Measurements from ENCODE around the gene CRP. TPM values are rescaled to one million over a fixed set of nuclear protein-coding genes. Genes with fewer than 3 reads are reported as not detected.
"Not testable (repeated sequence)": the region's sequence is repeated elsewhere in the genome, so short reads cannot be mapped to it uniquely, and the experiment has no call there.

Gene CRP
- total RNA-seq, 1 donor from 2014 or later: not detected

DNA sequence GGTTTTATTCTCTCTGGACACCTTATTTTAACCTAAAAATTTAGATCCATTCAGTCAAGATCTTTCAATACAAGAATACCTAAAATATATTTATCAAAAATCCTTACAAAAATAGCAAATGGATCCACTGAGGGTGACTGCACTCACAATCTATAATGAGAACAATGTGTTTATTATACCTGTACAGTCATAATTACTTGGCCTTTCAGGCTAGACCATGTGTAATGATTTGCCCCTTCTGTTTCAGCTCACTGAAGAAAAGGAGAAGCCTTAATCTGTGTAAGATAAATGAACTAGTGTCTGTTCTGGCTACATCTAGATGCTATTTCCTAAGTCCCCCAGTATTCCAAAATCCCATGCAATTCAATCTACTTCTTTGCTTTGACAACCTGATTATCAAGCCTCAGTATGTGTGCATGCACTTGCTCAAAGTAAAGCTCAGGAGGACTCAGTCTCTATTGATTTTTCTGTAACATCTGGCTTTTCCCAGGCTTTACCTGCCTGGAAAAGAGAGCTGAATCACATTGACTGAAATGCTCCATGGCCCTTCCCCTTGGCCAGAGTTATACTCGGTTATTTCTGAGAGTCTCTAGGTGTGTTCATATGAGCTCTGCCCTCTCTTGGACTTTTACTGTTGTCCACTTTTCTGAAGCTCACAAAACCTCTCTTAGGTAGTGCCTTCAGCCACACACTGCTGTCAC is 27.6 kb downstream of the CRP start:
- Mint-ChIP-seq H3K9me3 (no peaks in the 10 kb centered on the region), H3K4me3 (no peak overlapping the region), H3K27me3 (peaks cover 28% of the 10 kb centered on the region), H3K27ac (no peak overlapping the region), H3K4me1 (no peaks in the 10 kb centered on the region), H3K36me3 (ENCODE audit: low read depth) (no peaks in the 10 kb centered on the region)
- POLR2A ChIA-PET: no interaction called here
- TF ChIP-seq, protein P1, sequence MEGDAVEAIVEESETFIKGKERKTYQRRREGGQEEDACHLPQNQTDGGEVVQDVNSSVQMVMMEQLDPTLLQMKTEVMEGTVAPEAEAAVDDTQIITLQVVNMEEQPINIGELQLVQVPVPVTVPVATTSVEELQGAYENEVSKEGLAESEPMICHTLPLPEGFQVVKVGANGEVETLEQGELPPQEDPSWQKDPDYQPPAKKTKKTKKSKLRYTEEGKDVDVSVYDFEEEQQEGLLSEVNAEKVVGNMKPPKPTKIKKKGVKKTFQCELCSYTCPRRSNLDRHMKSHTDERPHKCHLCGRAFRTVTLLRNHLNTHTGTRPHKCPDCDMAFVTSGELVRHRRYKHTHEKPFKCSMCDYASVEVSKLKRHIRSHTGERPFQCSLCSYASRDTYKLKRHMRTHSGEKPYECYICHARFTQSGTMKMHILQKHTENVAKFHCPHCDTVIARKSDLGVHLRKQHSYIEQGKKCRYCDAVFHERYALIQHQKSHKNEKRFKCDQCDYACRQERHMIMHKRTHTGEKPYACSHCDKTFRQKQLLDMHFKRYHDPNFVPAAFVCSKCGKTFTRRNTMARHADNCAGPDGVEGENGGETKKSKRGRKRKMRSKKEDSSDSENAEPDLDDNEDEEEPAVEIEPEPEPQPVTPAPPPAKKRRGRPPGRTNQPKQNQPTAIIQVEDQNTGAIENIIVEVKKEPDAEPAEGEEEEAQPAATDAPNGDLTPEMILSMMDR (IDR thresholded peaks at IDR 0.05): no peak
- CTCF ChIA-PET: no interaction called here
- intact Hi-C loops (cut with micrococcal nuclease): no loop called here
- no peak for DNase-seq
- ATAC-seq (ENCODE audit: low read depth): no peak

- H3K4me1 Mint-ChIP-seq: no peaks in the 10 kb centered on the region
- ChIA-PET POLR2A (no interaction called here), CTCF (no interaction called here)
- intact Hi-C loops (cut with micrococcal nuclease): no loop called here
- DNase-seq (no peak), ATAC-seq (ENCODE audit: low read depth) (no peak)
- TF ChIP-seq, protein P1 (IDR thresholded peaks at IDR 0.05): no peak
- peaks cover 8% of the 10 kb centered on the region for H3K27me3 Mint-ChIP-seq
- no peaks in the 10 kb centered on the region for H3K9me3 Mint-ChIP-seq
- H3K27ac Mint-ChIP-seq: no peak overlapping the region
- H3K36me3 Mint-ChIP-seq (ENCODE audit: low read depth): no peaks in the 10 kb centered on the region
- no peak overlapping the region for H3K4me3 Mint-ChIP-seq
These were observed 35.5 kb downstream of the CRP start for GRCh38 chr1:159678939-159679338.

GRCh38 chr1:159675046-159675445 is 39.3 kb downstream of the CRP start:
- Mint-ChIP-seq H3K27ac (no peak overlapping the region), H3K27me3 (peaks cover 19% of the 10 kb centered on the region), H3K36me3 (ENCODE audit: low read depth) (no peaks in the 10 kb centered on the region), H3K4me1 (no peaks in the 10 kb centered on the region), H3K9me3 (no peaks in the 10 kb centered on the region), H3K4me3 (no peak overlapping the region)
- TF ChIP-seq, protein P1 (IDR thresholded peaks at IDR 0.05): no peak
- ChIA-PET POLR2A (no interaction called here), CTCF (no interaction called here)
- ATAC-seq (ENCODE audit: low read depth): no peak
- intact Hi-C loops (cut with micrococcal nuclease): no loop called here
- no peak for DNase-seq

DNA sequence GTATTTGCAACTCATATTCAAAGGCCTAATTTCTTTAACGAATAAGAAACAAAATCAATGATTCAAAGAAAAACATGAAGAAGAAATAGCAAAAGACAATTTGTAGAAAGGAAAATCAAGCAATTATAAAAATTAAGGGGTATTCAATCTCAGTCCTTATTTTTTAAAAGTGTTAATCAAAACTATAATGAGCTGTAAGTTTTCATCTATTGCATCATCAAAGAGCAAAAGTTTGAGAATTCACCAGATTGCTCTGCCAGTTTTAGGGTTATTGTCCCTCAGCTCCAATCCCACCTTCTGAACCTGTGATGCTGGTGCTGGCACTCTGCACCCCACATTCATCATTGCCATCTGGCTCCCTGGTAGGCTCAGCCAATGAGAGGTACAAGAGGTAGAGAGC is 42.0 kb downstream of the CRP start:
- ATAC-seq (ENCODE audit: low read depth); H3K36me3 Mint-ChIP-seq (ENCODE audit: low read depth); POLR2A ChIA-PET; H3K4me3 Mint-ChIP-seq; H3K9me3 Mint-ChIP-seq; CTCF ChIA-PET; DNase-seq; H3K4me1 Mint-ChIP-seq; H3K27ac Mint-ChIP-seq; intact Hi-C loops (cut with micrococcal nuclease): not testable (repeated sequence)
- H3K27me3 Mint-ChIP-seq: peaks cover 26% of the 10 kb centered on the region

- Mint-ChIP-seq H3K36me3 (ENCODE audit: low read depth) (no peaks in the 10 kb centered on the region), H3K27ac (no peak overlapping the region), H3K9me3 (peaks cover 2% of the 10 kb centered on the region), H3K27me3 (peaks cover 23% of the 10 kb centered on the region), H3K4me3 (no peak overlapping the region), H3K4me1 (no peaks in the 10 kb centered on the region)
- TF ChIP-seq, protein P1 (IDR thresholded peaks at IDR 0.05): no peak
- ATAC-seq (ENCODE audit: low read depth) (no peak), DNase-seq (no peak)
- CTCF ChIA-PET: no interaction called here
- POLR2A ChIA-PET: no interaction called here
- intact Hi-C loops (cut with micrococcal nuclease): no loop called here
These were observed 45.1 kb downstream of the CRP start for GRCh38 chr1:159669338-159669737.

- Mint-ChIP-seq H3K9me3 (peaks cover 5% of the 10 kb centered on the region), H3K36me3 (ENCODE audit: low read depth) (peaks cover 1% of the 10 kb centered on the region), H3K27ac (no peak overlapping the region), H3K4me3 (no peak overlapping the region), H3K4me1 (no peaks in the 10 kb centered on the region), H3K27me3 (peaks cover 23% of the 10 kb centered on the region)
- POLR2A ChIA-PET: no interaction called here
- no peak for DNase-seq
- no peak for ATAC-seq (ENCODE audit: low read depth)
- TF ChIP-seq, protein P1 (IDR thresholded peaks at IDR 0.05): no peak
- intact Hi-C loops (cut with micrococcal nuclease): no loop called here
- CTCF ChIA-PET: no interaction called here
These were observed 45.6 kb downstream of the CRP start for GRCh38 chr1:159668739-159669138.

Measured in activated B cell treated with CpG ODN at 0.5 μM for 24 hours (primary cell).